ENCODE results near the gene DYDC1. TPM values are rescaled to one million over a fixed set of nuclear protein-coding genes. Genes with fewer than 3 reads are reported as not detected.

DYDC1 gene
- total and polyA plus RNA-seq, 2 of the 13 experiments (the other 11 are each of a cell fraction or from before 2014, with no cell fraction given): not detected

DNA sequence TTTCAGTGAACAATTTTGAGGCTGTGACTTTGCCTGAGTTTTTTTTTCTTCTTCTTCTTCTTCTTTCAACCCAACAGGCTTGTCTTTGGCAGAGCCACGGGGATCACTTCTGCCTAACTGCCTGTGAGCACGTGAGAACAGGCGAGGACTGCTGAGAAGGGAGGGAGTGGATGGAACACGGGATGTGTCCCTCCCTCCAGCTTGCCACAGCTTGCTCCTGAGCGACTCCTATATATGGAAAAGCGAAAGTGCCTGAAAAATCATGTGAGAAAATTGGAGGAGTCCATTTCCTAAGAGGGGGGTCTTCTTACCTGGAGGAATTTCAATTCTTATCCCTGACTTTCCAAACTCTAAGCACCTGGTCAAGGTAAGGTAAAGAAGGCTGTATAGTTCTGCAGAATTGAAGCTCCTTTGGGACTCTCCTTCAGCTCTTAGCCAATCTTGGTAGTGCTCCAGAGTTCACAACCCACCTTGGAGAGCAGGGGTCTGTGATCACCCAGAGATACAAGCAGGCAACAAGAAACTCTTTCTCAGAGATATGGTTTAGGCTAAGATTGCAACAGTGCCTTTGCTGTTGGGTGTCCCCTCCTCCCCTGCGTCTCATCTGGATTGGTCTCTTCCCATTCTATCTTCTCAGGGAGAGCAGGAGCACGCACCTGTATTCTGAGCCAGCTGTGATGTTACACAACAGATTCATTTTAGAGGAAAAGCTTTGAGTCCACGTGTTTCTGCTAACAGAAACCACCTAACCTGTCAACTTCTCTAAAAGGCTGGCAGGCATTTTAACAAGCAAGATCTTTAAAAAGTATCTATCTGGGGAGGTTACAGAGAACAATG lies 66.9 kb downstream of the DYDC1 start, which contains the start of gene MAT1A (continued):
- TF ChIP-seq SOX6 (IDR thresholded peaks at IDR 0.05) (no peak), SOX6 (CRISPR knock-in tag; IDR thresholded peaks at IDR 0.05) (no peak; the same call in 1 of the 2 replicates), ZC3H13 (CRISPR knock-in tag; IDR thresholded peaks at IDR 0.05) (no peak), AGO2 (optimal IDR thresholded peaks at IDR 0.05; ENCODE audit: low read depth, low read length) (no peak), SIN3B (IDR thresholded peaks at IDR 0.05; ENCODE audit: low read length) (no peak), MIXL1 (CRISPR knock-in tag; IDR thresholded peaks at IDR 0.05) (peak; percentile 54), ZNF446 (CRISPR knock-in tag; IDR thresholded peaks at IDR 0.05) (no peak), REL (CRISPR knock-in tag; conservative IDR thresholded peaks at IDR 0.05) (no peak), MED8 (CRISPR knock-in tag; IDR thresholded peaks at IDR 0.05; ENCODE audit: insufficient replicate concordance) (peak; percentile 51), MEIS1 (CRISPR knock-in tag; IDR thresholded peaks at IDR 0.05; ENCODE audit: borderline replicate concordance) (no peak), MXD4 (CRISPR knock-in tag; IDR thresholded peaks at IDR 0.05) (peak; percentile 72), ZEB1 (IDR thresholded peaks at IDR 0.05; ENCODE audit: insufficient replicate concordance, low read depth) (peak; percentile 94), ZNF530 (CRISPR knock-in tag; IDR thresholded peaks at IDR 0.05; ENCODE audit: low read depth) (no peak), ZNF557 (CRISPR knock-in tag; IDR thresholded peaks at IDR 0.05) (peak; percentile 21; the same call in 1 of the 2 replicates)
- TF ChIP-seq, protein P1, sequence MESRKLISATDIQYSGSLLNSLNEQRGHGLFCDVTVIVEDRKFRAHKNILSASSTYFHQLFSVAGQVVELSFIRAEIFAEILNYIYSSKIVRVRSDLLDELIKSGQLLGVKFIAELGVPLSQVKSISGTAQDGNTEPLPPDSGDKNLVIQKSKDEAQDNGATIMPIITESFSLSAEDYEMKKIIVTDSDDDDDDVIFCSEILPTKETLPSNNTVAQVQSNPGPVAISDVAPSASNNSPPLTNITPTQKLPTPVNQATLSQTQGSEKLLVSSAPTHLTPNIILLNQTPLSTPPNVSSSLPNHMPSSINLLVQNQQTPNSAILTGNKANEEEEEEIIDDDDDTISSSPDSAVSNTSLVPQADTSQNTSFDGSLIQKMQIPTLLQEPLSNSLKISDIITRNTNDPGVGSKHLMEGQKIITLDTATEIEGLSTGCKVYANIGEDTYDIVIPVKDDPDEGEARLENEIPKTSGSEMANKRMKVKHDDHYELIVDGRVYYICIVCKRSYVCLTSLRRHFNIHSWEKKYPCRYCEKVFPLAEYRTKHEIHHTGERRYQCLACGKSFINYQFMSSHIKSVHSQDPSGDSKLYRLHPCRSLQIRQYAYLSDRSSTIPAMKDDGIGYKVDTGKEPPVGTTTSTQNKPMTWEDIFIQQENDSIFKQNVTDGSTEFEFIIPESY (CRISPR knock-in tag; IDR thresholded peaks at IDR 0.05): 0 out of 2 replicates have a peak, but pooled peaks have one; percentile 36
- TF ChIP-seq, protein P2, sequence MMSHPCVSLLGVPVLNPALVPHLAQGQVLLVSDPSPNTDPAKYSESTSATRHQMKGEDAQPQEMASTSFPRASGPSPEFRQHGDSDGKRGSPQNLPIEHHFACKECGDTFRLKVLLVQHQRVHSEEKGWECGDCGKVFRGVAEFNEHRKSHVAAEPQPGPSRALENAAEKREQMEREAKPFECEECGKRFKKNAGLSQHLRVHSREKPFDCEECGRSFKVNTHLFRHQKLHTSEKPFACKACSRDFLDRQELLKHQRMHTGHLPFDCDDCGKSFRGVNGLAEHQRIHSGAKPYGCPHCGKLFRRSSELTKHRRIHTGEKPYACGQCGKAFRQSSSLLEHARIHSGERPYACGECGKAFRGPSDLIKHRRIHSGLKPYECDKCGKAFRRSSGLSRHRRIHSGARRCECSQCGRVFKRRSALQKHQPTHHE (CRISPR knock-in tag; IDR thresholded peaks at IDR 0.05; ENCODE audit: borderline replicate concordance): no peak
- TF ChIP-seq, protein P3, sequence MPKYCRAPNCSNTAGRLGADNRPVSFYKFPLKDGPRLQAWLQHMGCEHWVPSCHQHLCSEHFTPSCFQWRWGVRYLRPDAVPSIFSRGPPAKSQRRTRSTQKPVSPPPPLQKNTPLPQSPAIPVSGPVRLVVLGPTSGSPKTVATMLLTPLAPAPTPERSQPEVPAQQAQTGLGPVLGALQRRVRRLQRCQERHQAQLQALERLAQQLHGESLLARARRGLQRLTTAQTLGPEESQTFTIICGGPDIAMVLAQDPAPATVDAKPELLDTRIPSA (CRISPR knock-in tag; IDR thresholded peaks at IDR 0.05; ENCODE audit: borderline replicate concordance): no peak
- TF ChIP-seq, protein P4, sequence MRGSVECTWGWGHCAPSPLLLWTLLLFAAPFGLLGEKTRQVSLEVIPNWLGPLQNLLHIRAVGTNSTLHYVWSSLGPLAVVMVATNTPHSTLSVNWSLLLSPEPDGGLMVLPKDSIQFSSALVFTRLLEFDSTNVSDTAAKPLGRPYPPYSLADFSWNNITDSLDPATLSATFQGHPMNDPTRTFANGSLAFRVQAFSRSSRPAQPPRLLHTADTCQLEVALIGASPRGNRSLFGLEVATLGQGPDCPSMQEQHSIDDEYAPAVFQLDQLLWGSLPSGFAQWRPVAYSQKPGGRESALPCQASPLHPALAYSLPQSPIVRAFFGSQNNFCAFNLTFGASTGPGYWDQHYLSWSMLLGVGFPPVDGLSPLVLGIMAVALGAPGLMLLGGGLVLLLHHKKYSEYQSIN (CRISPR knock-in tag; IDR thresholded peaks at IDR 0.05; ENCODE audit: borderline replicate concordance): no peak
- TF ChIP-seq, protein P5, sequence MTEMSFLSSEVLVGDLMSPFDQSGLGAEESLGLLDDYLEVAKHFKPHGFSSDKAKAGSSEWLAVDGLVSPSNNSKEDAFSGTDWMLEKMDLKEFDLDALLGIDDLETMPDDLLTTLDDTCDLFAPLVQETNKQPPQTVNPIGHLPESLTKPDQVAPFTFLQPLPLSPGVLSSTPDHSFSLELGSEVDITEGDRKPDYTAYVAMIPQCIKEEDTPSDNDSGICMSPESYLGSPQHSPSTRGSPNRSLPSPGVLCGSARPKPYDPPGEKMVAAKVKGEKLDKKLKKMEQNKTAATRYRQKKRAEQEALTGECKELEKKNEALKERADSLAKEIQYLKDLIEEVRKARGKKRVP (CRISPR knock-in tag; IDR thresholded peaks at IDR 0.05): no peak; a peak in 1 of 4 replicates
- TF ChIP-seq, protein P6, sequence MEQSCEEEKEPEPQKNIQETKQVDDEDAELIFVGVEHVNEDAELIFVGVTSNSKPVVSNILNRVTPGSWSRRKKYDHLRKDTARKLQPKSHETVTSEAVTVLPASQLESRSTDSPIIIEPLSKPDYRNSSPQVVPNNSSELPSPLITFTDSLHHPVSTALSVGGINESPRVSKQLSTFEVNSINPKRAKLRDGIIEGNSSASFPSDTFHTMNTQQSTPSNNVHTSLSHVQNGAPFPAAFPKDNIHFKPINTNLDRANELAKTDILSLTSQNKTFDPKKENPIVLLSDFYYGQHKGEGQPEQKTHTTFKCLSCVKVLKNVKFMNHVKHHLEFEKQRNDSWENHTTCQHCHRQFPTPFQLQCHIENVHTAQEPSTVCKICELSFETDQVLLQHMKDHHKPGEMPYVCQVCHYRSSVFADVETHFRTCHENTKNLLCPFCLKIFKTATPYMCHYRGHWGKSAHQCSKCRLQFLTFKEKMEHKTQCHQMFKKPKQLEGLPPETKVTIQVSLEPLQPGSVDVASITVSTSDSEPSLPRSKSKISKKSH (CRISPR knock-in tag; IDR thresholded peaks at IDR 0.05; ENCODE audit: borderline replicate concordance): no peak
- TF ChIP-seq, protein P7, sequence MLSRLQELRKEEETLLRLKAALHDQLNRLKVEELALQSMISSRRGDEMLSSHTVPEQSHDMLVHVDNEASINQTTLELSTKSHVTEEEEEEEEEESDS (CRISPR knock-in tag; IDR thresholded peaks at IDR 0.05; ENCODE audit: borderline replicate concordance): 0 out of 2 replicates have a peak, but pooled peaks have one; percentile 26

Measured in HepG2 (cell line).